WI38 (cell line): ENCODE data around the gene HOXC9.

Experiments used
- H3K4me3 ChIP-seq: 2 replicates; pipeline ENCODE4 v1.5.1; 2011; ENCODE audit warnings: low read depth, mild to moderate bottlenecking, control low read depth, low read length
- CTCF ChIP-seq: IDR thresholded peaks from 2 replicates; pipeline ENCODE4 v1.5.1; 2012; ENCODE audit warnings: low read depth, mild to moderate bottlenecking, control low read depth, low read length

HOXC9 gene

DNA sequence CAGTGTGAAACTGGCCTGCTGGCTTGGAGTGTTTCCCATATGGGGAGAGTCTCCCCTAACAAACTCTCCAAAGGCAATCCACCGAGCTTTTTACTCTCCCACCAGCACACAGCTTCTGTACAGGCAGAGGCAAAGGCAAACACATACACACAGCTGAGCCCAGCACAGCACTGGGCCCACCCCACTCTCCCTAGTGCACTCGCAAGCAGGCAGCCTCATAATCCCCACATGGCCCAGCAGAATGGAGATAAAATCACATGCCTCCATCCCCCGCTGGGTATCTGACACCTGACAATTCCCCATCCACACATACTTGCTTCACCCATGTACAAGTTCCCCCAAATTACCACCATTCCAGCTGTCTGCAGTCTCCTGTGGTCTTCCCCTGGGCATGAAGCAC, 41.8 kb upstream of the HOXC9 start:
- TF ChIP-seq CTCF = no peak
- no peak overlapping the region for H3K4me3 ChIP-seq

GRCh38 chr12:53959314-53959713, 40.6 kb upstream of the HOXC9 start:
- H3K4me3 ChIP-seq = no peak overlapping the region
- no peak for TF ChIP-seq CTCF

GRCh38 chr12:53960187-53961024, 39.6 kb upstream of the HOXC9 start:
- H3K4me3 ChIP-seq = no peak overlapping the region
- TF ChIP-seq CTCF = no peak

GRCh38 chr12:53961025-53961761, 38.8 kb upstream of the HOXC9 start:
- H3K4me3 ChIP-seq = no peak overlapping the region
- no peak for TF ChIP-seq CTCF

DNA sequence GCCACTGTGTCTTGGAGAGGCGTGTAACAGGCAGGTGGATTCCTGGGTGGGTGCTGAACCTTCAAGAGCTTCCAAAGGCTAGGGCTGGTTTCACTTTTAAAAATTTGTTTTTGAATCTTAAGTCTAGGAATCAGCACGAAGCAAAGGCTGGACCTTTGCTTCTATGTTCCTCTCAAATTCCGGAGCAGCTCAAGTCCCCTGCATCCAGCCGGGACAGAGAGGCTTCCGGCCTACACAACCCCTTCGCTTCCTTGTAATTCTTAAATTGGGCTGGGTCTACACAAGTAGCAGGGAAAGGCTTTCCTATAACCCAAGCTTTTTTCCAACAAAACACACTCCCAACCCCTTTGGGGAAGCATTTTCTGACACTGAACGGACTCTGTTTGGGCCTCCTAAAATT, 37.0 kb upstream of the HOXC9 start:
- H3K4me3 ChIP-seq = no peak overlapping the region
- no peak for TF ChIP-seq CTCF

GRCh38 chr12:53963434-53964314, 36.3 kb upstream of the HOXC9 start:
- H3K4me3 ChIP-seq = no peak overlapping the region
- no peak for TF ChIP-seq CTCF
